GM19438 (cell line): ENCODE measurements around the gene TMEM59L.
"Not testable (repeated sequence)": the region's sequence is repeated elsewhere in the genome, so short reads cannot be mapped to it uniquely, and the experiment has no call there.

Source experiments
- ATAC-seq: cut with Tn5 transposase; IDR thresholded peaks from one replicate; pipeline ENCODE4 v1.9.1; 2021; ENCODE audit warnings: low read depth; ENCODE audit not compliant: unreplicated experiment

The TMEM59L gene

GRCh38 chr19:18593367-18594095, 19.1 kb upstream of the TMEM59L start:
- no peak for ATAC-seq

DNA sequence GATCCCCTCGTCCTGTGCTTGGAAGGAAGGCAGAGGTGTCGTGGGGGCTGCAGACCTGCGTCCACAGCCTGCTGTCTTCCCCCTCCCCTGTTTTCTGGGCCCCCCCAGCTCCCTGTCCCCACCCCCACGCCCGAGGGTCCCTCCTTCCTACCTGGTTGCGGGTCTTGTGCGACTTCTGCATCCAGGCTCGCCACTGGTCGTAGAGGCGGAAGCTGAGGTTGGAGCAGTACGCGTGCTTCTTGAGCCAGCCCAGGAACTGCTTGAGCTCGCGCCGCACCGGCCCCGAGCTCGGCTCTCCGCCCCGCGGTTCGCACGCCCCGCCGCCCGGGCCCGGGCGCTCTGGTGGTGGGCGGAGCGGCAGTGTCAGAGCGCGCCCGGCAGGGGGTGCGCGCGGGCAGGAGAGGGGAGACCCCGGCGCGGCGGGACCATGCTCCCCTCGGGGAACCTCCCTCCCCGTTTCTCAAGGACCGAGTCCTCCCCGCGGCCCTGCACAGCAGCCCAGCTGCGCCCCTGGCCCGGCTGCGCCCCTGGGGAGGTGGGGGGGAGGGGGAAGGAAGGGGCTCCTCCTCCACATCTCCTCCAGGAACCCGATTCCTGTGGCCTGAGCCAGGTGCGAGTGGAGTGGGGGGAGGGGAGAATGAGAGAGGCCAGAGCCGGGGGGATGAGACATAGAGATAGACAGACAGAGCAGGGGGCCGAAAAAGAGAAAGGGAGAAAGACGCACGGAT, 18.4 kb upstream of the TMEM59L start:
- ATAC-seq = no peak

- ATAC-seq = no peak
Measured at GRCh38 chr19:18594824-18595373, 17.8 kb upstream of the TMEM59L start.

DNA sequence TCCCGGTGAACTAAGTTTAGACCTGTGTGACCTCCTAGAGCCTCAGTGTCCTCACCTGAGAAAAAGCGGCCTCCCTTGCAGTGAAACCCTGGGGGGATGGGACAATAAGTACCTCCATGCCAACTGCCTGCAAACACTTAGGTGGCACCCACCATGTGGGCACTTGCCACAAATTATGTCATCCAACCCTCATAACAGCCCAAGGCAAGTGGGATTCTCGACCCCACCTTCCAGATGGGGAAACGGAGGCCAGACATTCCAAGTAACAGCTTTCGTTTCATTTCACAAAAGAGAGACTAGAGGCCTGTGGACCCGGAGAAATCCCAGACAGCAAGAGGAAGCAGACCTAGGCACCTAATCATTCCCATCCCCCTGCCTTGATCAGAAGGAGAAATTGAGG, 17.2 kb upstream of the TMEM59L start:
- no peak for ATAC-seq

- no peak for ATAC-seq
Measured at GRCh38 chr19:18596752-18597157, 15.9 kb upstream of the TMEM59L start.

- ATAC-seq = no peak
Measured at GRCh38 chr19:18597809-18598660, 14.6 kb upstream of the TMEM59L start.

DNA sequence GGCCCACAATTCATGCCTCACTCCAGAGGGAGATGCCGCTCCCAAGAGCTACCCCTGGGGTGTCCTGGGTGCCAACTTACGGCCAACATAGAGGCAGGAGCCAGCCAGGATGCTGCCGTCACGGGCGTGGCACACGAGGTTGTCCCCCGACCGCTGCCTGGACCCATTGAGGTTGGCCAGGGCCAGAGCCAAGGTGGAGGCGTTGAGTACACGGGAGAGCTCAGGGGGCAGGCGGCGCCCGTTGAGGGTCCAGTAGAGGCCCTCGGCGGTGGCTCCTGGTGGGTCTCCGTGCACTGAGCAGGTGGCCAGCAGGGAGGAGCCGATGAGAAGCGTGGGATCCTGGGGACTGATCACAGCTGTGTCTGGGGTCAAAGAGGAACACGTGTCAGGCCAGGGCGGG, 13.2 kb upstream of the TMEM59L start:
- no peak for ATAC-seq

DNA sequence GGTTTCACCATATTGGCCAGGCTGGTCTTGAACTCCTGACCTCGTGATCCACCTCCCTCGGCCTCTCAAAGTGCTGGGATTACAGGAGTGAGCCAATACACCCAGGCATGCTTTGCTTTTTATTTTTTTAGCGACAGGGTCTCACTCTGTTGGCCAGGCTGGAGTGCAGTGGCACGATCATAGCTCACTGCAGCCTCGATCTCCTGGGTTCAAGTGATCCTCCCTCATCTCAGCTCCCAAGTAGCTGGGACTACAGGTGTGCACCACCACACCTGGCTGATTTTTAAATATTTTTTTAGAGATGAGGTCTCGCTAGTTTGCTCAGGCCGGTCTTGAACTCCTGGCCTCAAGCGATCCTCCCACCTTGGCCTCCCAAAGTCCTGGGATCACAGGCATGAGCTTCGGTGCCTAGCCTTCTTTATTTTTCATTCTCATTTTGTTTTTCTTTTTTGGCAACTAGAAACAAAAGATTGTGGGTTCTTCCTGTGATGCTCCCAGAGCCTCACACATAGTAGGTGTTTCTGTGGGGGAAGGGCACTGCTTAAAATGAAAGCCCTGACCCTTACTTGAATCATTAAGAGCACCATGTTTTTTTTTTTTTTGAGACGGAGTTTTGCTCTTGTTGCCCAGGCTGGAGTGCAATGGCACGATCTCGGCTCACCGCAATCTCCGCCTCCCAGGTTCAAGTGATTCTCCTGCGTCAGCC, 11.8 kb upstream of the TMEM59L start:
- not testable (repeated sequence) for ATAC-seq

GRCh38 chr19:18601875-18602274, 10.8 kb upstream of the TMEM59L start:
- no peak for ATAC-seq

DNA sequence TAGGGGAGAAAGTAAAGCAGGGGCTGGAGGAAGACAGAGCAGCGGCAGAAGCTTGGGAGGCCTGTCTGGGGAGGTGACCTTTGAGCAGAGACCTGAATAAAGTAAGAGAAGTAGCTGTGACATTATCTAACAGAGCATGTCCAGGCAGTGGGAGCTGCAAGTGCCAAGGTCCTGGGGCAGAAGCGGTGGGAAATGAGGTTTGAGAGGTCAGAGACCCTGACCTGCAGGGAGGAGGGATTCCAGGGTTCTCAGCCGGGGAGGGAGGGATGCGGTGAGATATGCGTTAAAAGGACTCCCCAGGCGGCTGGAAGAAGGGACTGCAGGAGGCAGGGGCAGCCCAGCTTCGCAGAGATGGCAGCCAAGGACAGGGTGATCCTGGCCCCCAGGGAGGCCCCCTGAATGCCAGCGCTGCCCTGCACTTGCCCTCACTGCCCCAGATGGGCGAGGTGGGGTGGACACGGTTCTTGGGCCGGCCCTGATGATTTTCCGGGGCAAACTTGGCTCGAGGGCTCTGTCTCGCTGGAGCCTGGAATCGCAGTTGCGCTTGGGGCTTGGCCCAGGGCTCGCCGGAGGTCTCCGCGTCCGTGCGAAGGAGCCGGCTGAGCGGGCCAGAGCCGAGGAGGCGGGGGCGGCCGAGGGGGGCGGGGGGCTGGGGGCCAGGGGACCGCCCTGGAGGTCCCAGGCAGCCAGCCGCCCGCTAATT, 9.3 kb upstream of the TMEM59L start:
- ATAC-seq = no peak

DNA sequence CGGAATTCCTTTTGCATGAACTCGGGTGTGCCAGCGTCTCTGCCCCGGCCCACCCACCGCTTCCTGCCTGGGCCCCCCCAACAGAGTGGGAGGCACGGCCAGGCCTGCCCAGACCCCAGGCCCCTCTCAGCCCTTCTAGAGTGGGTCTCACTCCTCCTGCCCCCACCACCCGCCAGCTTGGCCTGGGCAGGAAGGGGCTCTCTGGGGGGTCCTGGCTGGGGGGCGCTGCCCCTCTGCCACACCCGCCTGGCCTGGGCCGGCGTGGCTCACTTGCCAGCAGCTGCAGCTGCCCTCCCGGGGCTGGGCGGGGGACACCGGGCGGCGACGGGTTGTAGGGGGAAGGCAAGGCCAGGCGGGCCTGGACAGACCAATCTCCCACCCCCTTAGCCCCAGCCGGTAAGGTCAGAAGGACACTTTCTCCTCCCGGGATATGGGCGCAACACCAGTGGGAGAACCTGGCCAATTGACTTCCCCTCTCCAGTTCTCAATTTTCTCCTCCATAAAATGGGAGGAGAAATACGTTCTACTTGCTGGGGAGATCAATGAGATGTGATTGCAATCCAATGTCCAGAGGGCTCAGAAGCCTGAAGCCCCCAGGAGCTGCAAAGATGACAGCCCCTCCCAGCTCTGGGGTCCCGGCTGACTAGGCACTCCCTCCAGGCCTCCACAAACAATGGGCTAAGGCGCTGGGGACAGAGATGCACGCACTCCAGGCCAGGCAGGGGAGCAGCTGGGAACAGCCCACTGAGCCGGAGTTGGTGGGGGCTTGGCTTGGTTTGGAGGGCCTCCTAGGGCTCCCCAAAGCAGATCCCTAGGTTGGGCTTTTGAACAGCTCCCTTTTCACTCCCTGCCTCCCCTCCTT, 8.5 kb upstream of the TMEM59L start:
- no peak for ATAC-seq

DNA sequence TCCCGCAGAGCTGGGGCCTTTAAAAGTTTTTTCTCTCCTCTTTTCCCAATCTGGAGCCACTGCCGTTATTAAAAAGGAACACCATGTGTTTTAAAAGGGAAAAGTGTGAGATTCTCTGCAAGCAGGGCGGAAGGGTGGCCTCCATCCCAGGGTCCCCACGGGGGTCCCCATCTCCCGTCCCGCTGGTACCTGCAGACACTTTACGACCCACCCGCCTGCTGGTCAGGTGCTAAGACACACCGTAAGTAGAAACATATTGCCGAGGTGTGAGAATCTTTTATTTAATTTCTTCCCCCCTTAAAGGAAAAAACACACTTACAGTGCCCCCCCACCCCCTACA, 7.9 kb upstream of the TMEM59L start:
- no peak for ATAC-seq

- ATAC-seq = no peak
Measured at GRCh38 chr19:18605196-18605545, 7.5 kb upstream of the TMEM59L start.

DNA sequence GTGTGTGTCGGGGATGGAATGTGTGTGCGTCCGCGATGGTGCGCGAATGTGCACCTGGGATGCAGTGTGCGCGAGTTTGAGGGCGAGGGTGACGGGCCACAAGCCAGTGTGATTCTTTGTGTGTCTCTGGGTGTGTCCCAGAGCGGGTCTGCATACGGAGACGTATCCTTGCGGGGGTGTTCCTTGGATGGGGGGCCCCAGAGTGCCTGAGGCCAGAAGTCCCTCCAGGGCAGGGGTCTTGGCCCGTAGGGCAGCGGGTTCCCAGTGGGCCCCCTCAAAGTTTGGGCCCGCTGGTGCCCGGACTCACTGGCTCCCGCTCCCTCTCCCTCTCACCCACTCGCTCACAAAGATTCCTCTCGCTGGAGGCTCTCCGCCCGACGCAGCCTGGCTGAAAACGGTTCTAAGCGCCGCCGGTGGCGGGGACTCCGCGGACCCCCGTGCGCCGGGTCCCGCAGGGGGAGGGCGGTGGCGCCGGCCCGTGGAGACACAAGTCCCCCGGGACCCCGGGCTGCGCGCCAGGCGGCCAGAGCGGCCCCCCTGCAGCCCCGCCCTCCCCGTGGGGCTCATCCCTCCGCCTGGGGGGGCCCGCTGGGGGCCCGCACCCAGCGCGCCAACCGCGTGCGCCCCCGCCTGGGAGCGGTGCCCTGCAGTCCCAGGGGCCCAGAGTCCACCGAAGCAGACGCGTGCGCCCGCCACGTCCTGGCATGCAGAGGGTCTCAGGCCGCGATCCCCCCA, 7.0 kb upstream of the TMEM59L start:
- ATAC-seq = no peak

DNA sequence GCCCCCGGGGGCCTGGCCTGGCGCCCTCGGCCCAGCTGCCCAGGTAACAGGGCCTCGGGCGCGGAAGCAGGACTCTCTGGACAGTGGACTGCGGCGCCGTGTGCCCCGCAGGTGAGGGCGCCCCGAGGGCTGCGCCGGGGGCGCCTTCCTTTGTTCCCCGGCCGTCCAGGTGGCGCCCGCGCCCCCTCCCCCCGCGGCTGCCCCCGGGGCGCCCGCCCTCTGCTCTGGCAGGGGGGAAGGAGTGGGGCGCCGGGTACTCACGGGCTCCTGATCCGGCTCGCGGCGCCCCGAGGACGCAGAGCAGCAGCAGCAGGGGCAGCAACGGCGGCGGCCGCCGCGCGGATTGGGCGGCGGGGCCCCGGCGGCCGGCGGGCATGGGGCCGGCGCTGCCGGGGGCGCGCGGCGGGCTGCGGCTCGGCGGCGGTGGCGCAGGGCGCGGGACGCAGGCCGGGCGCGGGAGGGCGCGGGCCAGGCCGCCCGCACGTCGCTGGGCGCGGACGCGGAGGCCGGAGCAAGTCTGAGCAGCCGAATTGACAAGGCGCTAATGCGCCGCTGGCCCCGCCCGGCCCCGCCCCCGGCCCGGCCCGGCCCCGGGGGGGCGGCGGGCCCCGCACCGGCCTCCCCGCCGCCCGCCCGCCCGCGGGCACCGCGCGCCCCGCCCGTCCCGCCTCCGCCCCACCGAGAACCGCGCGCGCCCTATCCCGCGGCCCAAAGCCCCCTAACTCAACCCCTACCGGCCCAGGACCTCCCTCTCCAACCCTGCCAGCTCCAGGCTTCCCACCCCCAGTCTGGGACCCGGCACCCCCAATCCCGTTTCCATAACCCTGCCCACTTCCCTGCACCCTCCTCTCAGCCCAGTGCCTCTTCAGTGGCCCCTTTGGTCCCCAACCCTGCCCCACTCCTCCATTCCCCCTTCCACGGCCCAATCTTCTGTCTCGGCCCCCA, 6.1 kb upstream of the TMEM59L start, which contains the start of gene CRLF1:
TSS of gene CRLF1 (minus strand) at position 519 of the 945 bp plus-strand sequence. CDS start at position 376, 143 bp downstream.
- ATAC-seq = no peak

GRCh38 chr19:18607226-18608101, 5.2 kb upstream of the TMEM59L start:
- no peak for ATAC-seq
